DMS153 treated with DMSO at 0.1 percent for 48 hours (cell line): ENCODE data around the gene NOMO2.
"Not testable (repeated sequence)": the region's sequence is repeated elsewhere in the genome, so short reads cannot be mapped to it uniquely, and the experiment has no call there.

Source experiments
- DNase-seq: peaks from one replicate; lab custom pipeline; 2025; ENCODE audit not compliant: unreplicated experiment; lab: John Stamatoyannopoulos, UW

Gene NOMO2

GRCh38 chr16:18561727-18562314 lies at the start of gene NOMO2:
Gene NOMO2 (minus strand): TSS chr16:18562097. CDS start chr16:18562040, 57 bp downstream.
- DNase-seq = not testable (repeated sequence)

- not testable (repeated sequence) for DNase-seq
These were observed 48.4 kb upstream of the NOMO2 start for GRCh38 chr16:18610147-18610803.

GRCh38 chr16:18608271-18608670 lies 46.4 kb upstream of the NOMO2 start:
- not testable (repeated sequence) for DNase-seq

- DNase-seq = not testable (repeated sequence)
These were observed 41.8 kb upstream of the NOMO2 start for GRCh38 chr16:18603572-18604246.

GRCh38 chr16:18598582-18598981 lies 36.7 kb upstream of the NOMO2 start:
- not testable (repeated sequence) for DNase-seq

- not testable (repeated sequence) for DNase-seq
These were observed 35.8 kb upstream of the NOMO2 start for GRCh38 chr16:18597734-18598133.

GRCh38 chr16:18597319-18597718 lies 35.4 kb upstream of the NOMO2 start:
- DNase-seq = not testable (repeated sequence)

GRCh38 chr16:18595796-18596195 lies 33.9 kb upstream of the NOMO2 start:
- not testable (repeated sequence) for DNase-seq

GRCh38 chr16:18594880-18595279 lies 33.0 kb upstream of the NOMO2 start:
- not testable (repeated sequence) for DNase-seq

- not testable (repeated sequence) for DNase-seq
These were observed 32.0 kb upstream of the NOMO2 start for GRCh38 chr16:18593904-18594303.

- DNase-seq = not testable (repeated sequence)
These were observed 31.1 kb upstream of the NOMO2 start for GRCh38 chr16:18592982-18593381.

GRCh38 chr16:18591908-18592307 lies 30.0 kb upstream of the NOMO2 start:
- DNase-seq = not testable (repeated sequence)

- DNase-seq = not testable (repeated sequence)
These were observed 29.5 kb upstream of the NOMO2 start for GRCh38 chr16:18591441-18591840.

- not testable (repeated sequence) for DNase-seq
These were observed 27.9 kb upstream of the NOMO2 start for GRCh38 chr16:18589806-18590205.

GRCh38 chr16:18586560-18587540 lies 25.0 kb upstream of the NOMO2 start:
- not testable (repeated sequence) for DNase-seq

- not testable (repeated sequence) for DNase-seq
These were observed 23.9 kb upstream of the NOMO2 start for GRCh38 chr16:18585789-18586188.

GRCh38 chr16:18582902-18583301 lies 21.0 kb upstream of the NOMO2 start:
- no peak for DNase-seq

- not testable (repeated sequence) for DNase-seq
These were observed 18.5 kb upstream of the NOMO2 start for GRCh38 chr16:18580396-18580795.

GRCh38 chr16:18579261-18579660 lies 17.4 kb upstream of the NOMO2 start:
- DNase-seq = not testable (repeated sequence)

GRCh38 chr16:18577942-18578341 lies 16.0 kb upstream of the NOMO2 start:
- DNase-seq = not testable (repeated sequence)

GRCh38 chr16:18575945-18576344 lies 14.0 kb upstream of the NOMO2 start:
- not testable (repeated sequence) for DNase-seq
